Measurements from ENCODE around the gene TRIM44. TPM values are rescaled to one million over a fixed set of nuclear protein-coding genes. Genes with fewer than 3 reads are reported as not detected.
"Not testable (repeated sequence)": the region's sequence is repeated elsewhere in the genome, so short reads cannot be mapped to it uniquely, and the experiment has no call there.

The TRIM44 gene
- total RNA-seq, 1 donor = 16.8 TPM

- no peak for DNase-seq (ENCODE audit: low read depth)
- no peak overlapping the region for H3K4me3 ChIP-seq (ENCODE audit: low read depth, low read length)
- TF ChIP-seq CTCF (IDR thresholded peaks at IDR 0.05; ENCODE audit: insufficient read depth, low read depth, low read length) = no peak
Observed at GRCh38 chr11:35712533-35712932, 50.0 kb downstream of the TRIM44 start.

DNA sequence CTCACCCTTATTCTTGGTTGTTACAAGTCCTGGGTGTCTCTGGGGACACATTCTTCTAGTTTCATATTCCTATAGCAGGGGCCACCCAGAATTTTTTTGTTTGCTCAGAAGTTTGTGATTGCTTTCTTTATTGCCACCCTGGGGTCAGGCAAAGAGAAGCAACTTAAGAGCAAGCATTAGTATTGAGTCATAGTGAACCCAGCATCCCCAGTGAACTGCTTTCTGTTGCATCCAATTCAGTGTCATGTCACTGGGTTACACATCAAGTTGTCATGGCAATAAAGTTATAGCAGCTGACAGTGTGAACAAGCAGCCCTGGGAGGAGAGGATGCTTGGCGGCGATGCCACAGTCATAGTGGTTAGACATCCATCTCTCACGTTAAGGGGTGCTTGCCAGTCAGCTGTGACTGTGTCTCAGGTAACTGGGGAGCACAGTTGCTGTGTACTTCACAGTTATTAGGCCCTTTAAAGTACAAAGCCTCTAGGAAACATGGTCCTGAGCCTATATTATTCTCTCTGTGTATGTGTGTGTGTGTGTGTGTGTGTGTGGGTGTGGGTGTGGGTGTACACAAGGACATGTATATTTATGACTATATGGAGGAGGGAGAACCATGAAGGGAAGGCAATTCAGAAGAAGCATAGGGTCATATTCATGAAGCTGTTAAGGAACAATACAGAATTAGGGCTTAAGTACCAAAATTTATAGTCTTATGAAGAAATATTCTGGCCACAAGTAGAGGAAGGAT is 52.5 kb downstream of the TRIM44 start:
- TF ChIP-seq CTCF (IDR thresholded peaks at IDR 0.05; ENCODE audit: insufficient read depth, low read depth, low read length) = no peak
- no peak overlapping the region for H3K4me3 ChIP-seq (ENCODE audit: low read depth, low read length)
- peak; percentile 42 for DNase-seq (ENCODE audit: low read depth)

DNA sequence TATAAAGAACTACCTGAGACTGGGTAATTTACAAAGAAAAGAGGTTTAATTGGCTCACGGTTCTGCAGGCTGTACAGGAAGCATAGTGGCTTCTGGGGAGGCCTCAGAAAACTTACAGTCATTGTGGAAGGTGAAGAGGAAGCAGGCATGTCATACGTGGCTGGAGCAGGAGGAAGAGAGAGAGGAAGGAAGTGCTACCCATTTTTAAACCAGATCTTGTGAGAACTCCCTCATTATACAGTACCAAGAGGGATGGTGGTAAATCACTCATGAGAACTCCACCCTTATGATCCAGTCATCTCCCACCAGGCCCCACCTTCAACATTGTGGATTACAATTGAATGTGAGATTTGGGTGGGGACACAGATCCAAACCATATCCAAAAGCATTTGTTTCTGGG is 53.1 kb downstream of the TRIM44 start:
- DNase-seq (ENCODE audit: low read depth); H3K4me3 ChIP-seq (ENCODE audit: low read depth, low read length): not testable (repeated sequence)

- TF ChIP-seq CTCF (IDR thresholded peaks at IDR 0.05; ENCODE audit: insufficient read depth, low read depth, low read length) = peak; percentile 18
- H3K4me3 ChIP-seq (ENCODE audit: low read depth, low read length) = no peak overlapping the region
- DNase-seq (ENCODE audit: low read depth) = no peak
Observed at GRCh38 chr11:35717043-35717442, 54.5 kb downstream of the TRIM44 start.

DNA sequence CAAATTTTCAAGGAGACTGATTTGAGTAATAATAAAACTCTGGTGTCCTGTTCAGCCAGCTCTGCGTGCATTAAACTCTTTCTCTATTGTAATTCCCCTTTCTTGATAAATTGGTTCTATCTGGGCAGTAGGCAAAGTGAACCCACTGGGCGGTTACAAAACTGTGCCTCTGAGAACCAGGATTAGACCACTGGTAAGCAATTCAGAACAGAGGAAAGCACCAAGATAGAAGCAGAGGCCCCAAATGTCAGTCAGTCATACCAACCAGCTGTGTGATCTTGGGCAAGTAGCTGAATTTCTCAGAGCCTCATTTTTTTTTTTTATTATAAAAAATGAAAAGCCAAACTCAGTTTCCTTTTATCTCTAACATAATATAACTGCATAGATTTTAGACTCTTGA is 54.9 kb downstream of the TRIM44 start:
- no peak overlapping the region for H3K4me3 ChIP-seq (ENCODE audit: low read depth, low read length)
- no peak for TF ChIP-seq CTCF (IDR thresholded peaks at IDR 0.05; ENCODE audit: insufficient read depth, low read depth, low read length)

GRCh38 chr11:35721651-35722282 is 59.2 kb downstream of the TRIM44 start:
- no peak overlapping the region for H3K4me3 ChIP-seq (ENCODE audit: low read depth, low read length)
- no peak for DNase-seq (ENCODE audit: low read depth)
- TF ChIP-seq CTCF (IDR thresholded peaks at IDR 0.05; ENCODE audit: insufficient read depth, low read depth, low read length) = no peak

More for the DNA sequence above, 54.9 kb downstream of the TRIM44 start:
- no peak for DNase-seq (ENCODE audit: low read depth)

DNA sequence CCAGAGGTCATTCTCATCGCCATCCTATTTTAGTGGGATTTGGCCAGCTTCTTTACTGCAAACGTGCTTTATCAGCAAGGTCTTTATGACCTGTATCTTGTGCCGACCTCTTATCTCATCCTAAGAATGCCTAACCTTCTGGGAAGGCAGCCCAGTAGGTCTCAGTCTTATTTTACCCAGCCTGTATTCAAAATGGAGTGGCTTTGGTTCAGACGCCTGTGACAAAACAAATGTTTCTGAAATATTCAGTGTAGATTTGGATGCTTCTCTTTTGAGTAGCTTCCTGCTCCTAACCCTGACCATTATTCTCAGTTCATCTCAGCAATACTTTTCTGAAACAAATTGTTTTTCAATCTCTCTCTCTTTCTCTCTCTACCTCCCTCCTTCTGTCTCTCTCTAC is 60.1 kb downstream of the TRIM44 start:
- TF ChIP-seq CTCF (IDR thresholded peaks at IDR 0.05; ENCODE audit: insufficient read depth, low read depth, low read length) = no peak
- no peak for DNase-seq (ENCODE audit: low read depth)
- no peak overlapping the region for H3K4me3 ChIP-seq (ENCODE audit: low read depth, low read length)
